SK-N-SH (cell line): ENCODE measurements around the gene P2RY8. TPM values are rescaled to one million over a fixed set of nuclear protein-coding genes. Genes with fewer than 3 reads are reported as not detected.

Experiments used
- CTCF ChIA-PET: fragments of 300-600, 350-600 bp; formaldehyde crosslinking; extraction: SDS; loops from one replicate; lab custom pipeline; 2021; lab: Yijun Ruan, JAX
- POLR2A ChIA-PET: fragments of 350-600 bp; sonication (Branson Sonifier 250); formaldehyde crosslinking; extraction: SDS; loops from one replicate; lab custom pipeline; 2020; ENCODE audit warnings: antibody characterized with exemption, inconsistent platforms; lab: Yijun Ruan, JAX
- DNase-seq: peaks from one replicate; pipeline ENCODE4 v3.0.0; 2012
- H2AFZ ChIP-seq: fragments of 200-600 bp; sonication (generic); 2 replicates; pipeline ENCODE4 v1.8.1; 2016; ENCODE audit warnings: antibody characterized with exemption, mild to moderate bottlenecking, low read depth
- H3F3A ChIP-seq: fragments of 200-600 bp; sonication (generic); replicated peaks from 2 replicates; pipeline ENCODE3; 2016; ENCODE audit warnings: antibody characterized with exemption, mild to moderate bottlenecking; ENCODE audit not compliant: insufficient read depth
- H3K27ac ChIP-seq, 2 experiments: fragments of 200-500 bp in 1 of 2; fragments of 200-600 bp in 1 of 2; sonication (Bioruptor generic) in 1 of 2; sonication (generic), shearing (Covaris generic) in 1 of 2; 2 replicates each; pipeline versions ENCODE4 v1.5.1 to v1.6.1; 2014 to 2016; ENCODE audit warnings: low read depth in 2 of 2, inconsistent platforms in 1 of 2, low read length in 1 of 2, mild to moderate bottlenecking in 1 of 2, mixed read lengths in 1 of 2
- H3K27me3 ChIP-seq: fragments of 200-600 bp; sonication (generic), shearing (Covaris generic); 2 replicates; pipeline ENCODE4 v1.6.1; 2016; ENCODE audit warnings: mixed run types; ENCODE audit not compliant: insufficient read depth
- H3K36me3 ChIP-seq, 2 experiments: fragments of 200-500 bp in 1 of 2; fragments of 200-600 bp in 1 of 2; sonication (Bioruptor generic) in 1 of 2; sonication (generic) in 1 of 2; replicated peaks in 1 of 2; 2 replicates each; pipeline versions ENCODE3 to v1.5.1; 2014 to 2016; ENCODE audit warnings: low read length in 1 of 2, mild to moderate bottlenecking in 1 of 2; ENCODE audit not compliant: insufficient read depth in 2 of 2, control insufficient read depth in 1 of 2
- H3K4me1 ChIP-seq, 2 experiments: fragments of 200-500 bp in 1 of 2; fragments of 200-600 bp in 1 of 2; sonication (Bioruptor generic) in 1 of 2; sonication (generic), shearing (Covaris generic) in 1 of 2; 2 replicates each; pipeline versions ENCODE4 v1.5.1 to v1.6.1; 2014 to 2016; ENCODE audit warnings: low read depth in 1 of 2, low read length in 1 of 2, mixed run types in 1 of 2; ENCODE audit not compliant: insufficient read depth in 2 of 2, control insufficient read depth in 1 of 2
- H3K4me2 ChIP-seq: fragments of 200-600 bp; sonication (generic), shearing (Covaris generic); 2 replicates; pipeline ENCODE4 v1.6.1; 2017; ENCODE audit warnings: mixed run types
- H3K4me3 ChIP-seq, 2 experiments: fragments of 200-500 bp in 1 of 2; fragments of 200-600 bp in 1 of 2; sonication (Bioruptor generic) in 1 of 2; sonication (generic), shearing (Covaris generic) in 1 of 2; 2 replicates each; pipeline versions ENCODE4 v1.5.1 to v1.8.1; 2014 to 2016; ENCODE audit warnings: low read depth in 2 of 2, inconsistent platforms in 1 of 2, low read length in 1 of 2, mild to moderate bottlenecking in 1 of 2, mixed read lengths in 1 of 2, moderate library complexity in 1 of 2
- H3K79me2 ChIP-seq: fragments of 200-600 bp; sonication (generic); 2 replicates; pipeline ENCODE4 v1.8.1; 2017; ENCODE audit warnings: mild to moderate bottlenecking; ENCODE audit not compliant: insufficient read depth
- H3K9ac ChIP-seq: fragments of 200-600 bp; sonication (generic); 2 replicates; pipeline ENCODE4 v1.6.1; 2017; ENCODE audit warnings: mixed run types
- H3K9me2 ChIP-seq: fragments of 200-600 bp; sonication (generic); 2 replicates; pipeline ENCODE4 v1.6.1; 2017; ENCODE audit warnings: mixed run types
- H3K9me3 ChIP-seq: fragments of 200-600 bp; sonication (generic); 2 replicates; pipeline ENCODE4 v1.6.1; 2017; ENCODE audit warnings: mixed run types, mild to moderate bottlenecking, moderate library complexity
- H4K20me1 ChIP-seq: fragments of 200-600 bp; sonication (generic); 2 replicates; pipeline ENCODE4 v1.6.1; 2017; ENCODE audit warnings: mild to moderate bottlenecking, mixed run types; ENCODE audit not compliant: insufficient read depth
- ELF1 ChIP-seq: IDR thresholded peaks from 2 replicates; pipeline ENCODE4 v1.4.0; 2012
- FOXJ3 ChIP-seq: sonication (generic); formaldehyde crosslinking; IDR thresholded peaks from 2 replicates; pipeline ENCODE4 v1.5.1; 2020; ENCODE audit warnings: mild to moderate bottlenecking, missing genetic modification reagents
- GATA2 ChIP-seq: sonication (generic); formaldehyde crosslinking; IDR thresholded peaks from 2 replicates; pipeline ENCODE4 v1.5.0; 2020; ENCODE audit warnings: mild to moderate bottlenecking, missing genetic modification reagents
- IRF3 ChIP-seq: fragments of 150-350 bp; IDR thresholded peaks from 2 replicates; pipeline ENCODE4 v1.6.1; 2016; ENCODE audit warnings: mild to moderate bottlenecking, low read depth, low read length
- NFIC ChIP-seq: IDR thresholded peaks from 2 replicates; pipeline ENCODE4 v1.4.0; 2012; ENCODE audit warnings: borderline replicate concordance
- NRF1 ChIP-seq: IDR thresholded peaks from 2 replicates; pipeline ENCODE4 v1.6.1; 2012; ENCODE audit warnings: low read depth, mild to moderate bottlenecking, low read length
- POLR2AphosphoS5 ChIP-seq: IDR thresholded peaks from 2 replicates; pipeline ENCODE4 v1.6.1; 2012; ENCODE audit warnings: low read depth, low read length
- RCOR1 ChIP-seq: fragments of 150-350 bp; IDR thresholded peaks from 2 replicates; pipeline ENCODE4 v1.6.1; 2017; ENCODE audit warnings: antibody characterized with exemption, low read length
- REST ChIP-seq: IDR thresholded peaks from 2 replicates; pipeline ENCODE4 v1.6.1; 2012; ENCODE audit warnings: mild to moderate bottlenecking, low read depth, low read length, moderate library complexity
- RXRA ChIP-seq: IDR thresholded peaks from 2 replicates; pipeline ENCODE4 v1.4.0; 2012; ENCODE audit warnings: low read depth, mild to moderate bottlenecking, borderline replicate concordance
- SIN3A ChIP-seq: IDR thresholded peaks from 2 replicates; pipeline ENCODE4 v1.6.1; 2012; ENCODE audit warnings: low read depth, mild to moderate bottlenecking, low read length, moderate library complexity, borderline replicate concordance
- TAF1 ChIP-seq: IDR thresholded peaks from 2 replicates; pipeline ENCODE4 v1.6.1; 2012; ENCODE audit warnings: low read depth, mild to moderate bottlenecking, low read length, moderate library complexity, borderline replicate concordance
- TCF12 ChIP-seq: IDR thresholded peaks from 2 replicates; pipeline ENCODE4 v1.4.0; 2012
- TEAD4 ChIP-seq: IDR thresholded peaks from 2 replicates; pipeline ENCODE4 v1.4.0; 2012; ENCODE audit warnings: mild to moderate bottlenecking, borderline replicate concordance; ENCODE audit not compliant: insufficient read depth
- YY1 ChIP-seq: IDR thresholded peaks from 2 replicates; pipeline ENCODE4 v1.4.0; 2012; ENCODE audit warnings: low read depth, mild to moderate bottlenecking
- ZBTB33 ChIP-seq: IDR thresholded peaks from 2 replicates; pipeline ENCODE4 v1.4.0; 2012; ENCODE audit warnings: low read depth, borderline replicate concordance
- WGBS: methylation state at CpG from one replicate; pipeline ENCODE4 v1.1.6; 2017; ENCODE audit warnings: low lambda C conversion rate; 5-methylcytosine and 5-hydroxymethylcytosine counted together
- polyA plus RNA-seq, 3 experiments: library from polyadenylated mRNA; depleted of rRNA; stranded (reverse); fragments of >200 nt; gene quantifications; 2 replicates each; pipeline ENCODE4 v1.2.3, GENCODE V29; 2012

The P2RY8 gene
- polyA plus RNA-seq, 1 of the 3 experiments (the other 2 are of a cell fraction): 0.08 TPM

GRCh38 chrX:1484638-1485019 is 52.4 kb downstream of the P2RY8 start:
- H2AFZ ChIP-seq: no peak overlapping the region
- peaks cover 12% of the 10 kb centered on the region; the same call in 1 of the 2 replicates for H3K27me3 ChIP-seq
- ChIA-PET CTCF (no interaction called here), POLR2A (no interaction called here)
- H3K79me2 ChIP-seq: no peaks in the 10 kb centered on the region
- no peak for DNase-seq
- H3K4me2 ChIP-seq: no peak overlapping the region
- TF ChIP-seq NFIC (no peak), TEAD4 (no peak), GATA2 (CRISPR knock-in tag) (no peak), RCOR1 (no peak), NRF1 (no peak), REST (no peak), TAF1 (no peak), ELF1 (no peak), RXRA (no peak), YY1 (no peak), TCF12 (no peak), FOXJ3 (CRISPR knock-in tag) (no peak), IRF3 (no peak), ZBTB33 (no peak), POLR2AphosphoS5 (no peak), SIN3A (no peak)
- H3K9me2 ChIP-seq: no peaks in the 10 kb centered on the region
- WGBS: 46% methylated on average over 5 of the region's 5 CpGs
- H3K4me3 ChIP-seq: no peak overlapping the region
- no peaks in the 10 kb centered on the region for H3K9me3 ChIP-seq
- no peaks in the 10 kb centered on the region for H4K20me1 ChIP-seq
- H3K36me3 ChIP-seq: no peaks in the 10 kb centered on the region
- peaks cover 5% of the 10 kb centered on the region for H3F3A ChIP-seq
- H3K4me1 ChIP-seq: no peaks in the 10 kb centered on the region
- H3K9ac ChIP-seq: no peak overlapping the region
- no peak overlapping the region for H3K27ac ChIP-seq
